Keratinocyte (primary cell): Measurements from ENCODE around the gene FAM169A.
"Not testable (repeated sequence)": the region's sequence is repeated elsewhere in the genome, so short reads cannot be mapped to it uniquely, and the experiment has no call there.

Experiments used
- CTCF ChIP-seq, 3 experiments: IDR thresholded peaks in 1 of 3; conservative IDR thresholded peaks in 1 of 3; optimal IDR thresholded peaks in 1 of 3; 2 replicates in 2 of 3; 3 replicates in 1 of 3; pipeline versions ENCODE3 to v1.5.1; 2011; ENCODE audit warnings: low read length in 3 of 3, mild to moderate bottlenecking in 3 of 3, moderate library complexity in 2 of 3, control low read depth in 1 of 3, inconsistent platforms in 1 of 3; ENCODE audit not compliant: insufficient read depth in 2 of 3; ENCODE audit errors: extremely low read depth in 1 of 3
- EZH2 ChIP-seq: IDR thresholded peaks from one replicate; pipeline ENCODE4 v1.6.1; 2012; ENCODE audit warnings: inconsistent platforms, mild to moderate bottlenecking, low read length, moderate library complexity

GRCh38 chr5:74791669-74792068 lies 74.5 kb downstream of the FAM169A start:
- TF ChIP-seq EZH2; CTCF (optimal IDR thresholded peaks at IDR 0.05 in 1 of 3, IDR thresholded peaks at IDR 0.05 in 1 of 3, conservative IDR thresholded peaks at IDR 0.05 in 1 of 3; ENCODE audit: extremely low read depth in 1 of 3, insufficient read depth in 2 of 3, low read length in 3 of 3): not testable (repeated sequence)
